Aorta (tissue), 5 donors: ENCODE results near the gene SYT1. TPM values are rescaled to one million over a fixed set of nuclear protein-coding genes. Genes with fewer than 3 reads are reported as not detected.
"Not testable (repeated sequence)": the region's sequence is repeated elsewhere in the genome, so short reads cannot be mapped to it uniquely, and the experiment has no call there.

ENCODE experiments used
- ATAC-seq: fragments of 200-7000 bp; cut with Tn5 transposase; one replicate; pipeline ENCODE4 v1.9.1; 2022; ENCODE audit warnings: moderate library complexity; ENCODE audit not compliant: low FRiP score
- DNase-seq, 2 donors: peaks; one replicate each; pipeline ENCODE4 v3.0.0-alpha.2; 2020
- H3K27ac ChIP-seq, 2 donors: one replicate each; pipeline ENCODE4 v1.5.1; 2013; ENCODE audit warnings: low read length in 2 of 2, mild to moderate bottlenecking in 2 of 2, moderate library complexity in 2 of 2, control low read depth in 1 of 2, inconsistent platforms in 1 of 2, low read depth in 1 of 2
- H3K27me3 ChIP-seq, 2 donors: one replicate each; pipeline ENCODE4 v1.6.1; 2013; ENCODE audit warnings: control low read depth in 1 of 2, low read length in 1 of 2, mild to moderate bottlenecking in 1 of 2, moderate library complexity in 1 of 2; ENCODE audit not compliant: insufficient read depth in 2 of 2, control insufficient read depth in 1 of 2
- H3K36me3 ChIP-seq, 2 donors: one replicate each; pipeline ENCODE4 v1.6.1; 2013; ENCODE audit warnings: control low read depth in 1 of 2, low read length in 1 of 2, mild to moderate bottlenecking in 1 of 2; ENCODE audit not compliant: insufficient read depth in 2 of 2, control insufficient read depth in 1 of 2
- H3K4me1 ChIP-seq, 2 donors: one replicate each; pipeline ENCODE4 v1.6.1; 2013; ENCODE audit warnings: low read length in 2 of 2, control low read depth in 1 of 2, mild to moderate bottlenecking in 1 of 2, moderate library complexity in 1 of 2; ENCODE audit not compliant: insufficient read depth in 2 of 2, control insufficient read depth in 1 of 2
- H3K4me3 ChIP-seq, 2 donors: one replicate each; pipeline ENCODE4 v1.5.1; 2013; ENCODE audit warnings: low read length in 2 of 2, control low read depth in 1 of 2, mild to moderate bottlenecking in 1 of 2
- H3K9me3 ChIP-seq: one replicate; pipeline ENCODE4 v1.6.1; 2013; ENCODE audit warnings: mild to moderate bottlenecking, low read length; ENCODE audit not compliant: control insufficient read depth
- WGBS, 2 donors: extraction: QIAGEN DNeasy Blood & Tissue Kit; methylation state at CpG; one replicate each; pipeline ENCODE4 v1.1.7; 2013; 5-methylcytosine and 5-hydroxymethylcytosine counted together
- intact Hi-C, 2 donors: fragments of 100-400 bp; cut with DNase I; formaldehyde crosslinking; loops; one replicate each; pipeline versions ENCODE4 v1.14.2 to v1.15.0; 2022
- polyA plus RNA-seq, 2 donors: library from polyadenylated mRNA; stranded (reverse); fragments of 200-250 nt; gene quantifications; one replicate each; pipeline ENCODE4 v1.2.3, GENCODE V29; 2013
- total RNA-seq, 2 donors: library from RNA; stranded (reverse); fragmentation: NEBNext Ultra II Directional; extraction: Animal tissue kit (Norgen Biotek cat#: 25700); gene quantifications; one replicate each; pipeline ENCODE4 v1.2.1, GENCODE V29; 2021
- donor health status: healthy with polysubstance abuse.
- donor health status: Bipolar disorder and iron deficiency.
- donor health status: DM: no; HTN: no; CAD: no.
- donor health status: DM: no; HTN: no; CAD: no.
- donor health status: DM: yes; HTN: yes; CAD: no.

Gene SYT1
- total and polyA plus RNA-seq, 4 donors = 0.05 to 1.8 (median 1.5) TPM; not detected in 1

DNA sequence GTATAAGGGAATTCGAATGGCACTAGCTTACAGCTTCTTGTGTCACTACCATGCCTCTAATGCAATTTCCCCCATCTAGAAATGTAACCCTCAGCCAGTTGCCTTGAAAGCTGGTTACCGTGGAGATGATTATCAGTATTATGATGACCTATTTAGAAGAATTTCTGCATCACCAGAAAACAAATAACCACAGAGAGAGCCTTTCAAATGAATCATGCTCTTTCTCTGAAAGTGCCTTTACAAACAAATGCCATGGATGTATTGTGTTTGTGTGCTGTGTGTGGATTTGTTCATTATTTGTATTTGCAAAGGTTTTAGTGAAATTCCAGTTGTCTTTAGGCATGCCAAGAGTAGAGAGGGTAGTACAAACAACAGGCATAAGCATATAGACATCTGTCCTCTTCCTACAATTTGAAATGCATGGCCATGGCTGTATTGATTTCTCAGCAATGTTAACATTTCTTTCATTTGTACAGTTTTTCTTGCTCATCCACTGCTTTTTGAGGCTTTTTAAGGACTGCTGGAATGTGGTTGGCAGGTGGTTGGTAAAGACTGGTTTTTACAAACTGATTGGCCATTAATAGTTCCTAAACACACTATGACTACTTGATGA lies 559.6 kb downstream of the SYT1 start:
- Histone ChIP-seq H3K27me3 (no peaks in the 10 kb centered on the region), H3K9me3 (no peaks in the 10 kb centered on the region), H3K4me1 (peaks cover 3 to 5% of the 10 kb centered on the region in 2 donors), H3K27ac (no peak overlapping the region), H3K4me3 (no peak overlapping the region), H3K36me3 (no peaks in the 10 kb centered on the region)
- no peak for DNase-seq
- 33 to 41% methylated on average over 2 of the region's 2 CpGs for WGBS, 2 donors
- ATAC-seq = peak; percentile 17
- intact Hi-C loops = loop anchor here (5.0 to 10.0 kb wide), 4 partner anchors 263 to 763 kb away; partner anchors contain the start of genes PAWR (in 1 of the 2) and PPP1R12A (in 1 of the 2)

DNA sequence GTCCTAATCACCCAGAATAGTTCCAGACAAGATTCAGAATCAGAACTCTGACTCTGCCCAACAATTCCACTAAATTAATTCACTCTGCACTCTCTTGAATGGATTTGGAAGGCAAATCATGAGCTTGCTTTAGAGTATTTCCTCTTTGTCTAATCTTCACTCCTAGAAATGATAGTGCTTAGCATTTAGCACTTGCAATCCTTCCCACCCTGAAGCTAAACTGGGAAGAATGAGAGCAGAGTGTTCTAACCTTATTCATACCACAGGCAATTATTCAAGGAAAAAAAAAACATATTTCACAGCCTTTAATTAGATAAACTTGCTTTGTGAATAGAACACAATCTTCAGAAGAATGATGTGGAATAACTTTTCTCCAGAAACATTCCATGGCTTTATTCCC lies 561.5 kb downstream of the SYT1 start:
- Histone ChIP-seq H3K27me3 (no peaks in the 10 kb centered on the region), H3K9me3 (no peaks in the 10 kb centered on the region), H3K36me3 (no peaks in the 10 kb centered on the region), H3K4me3 (no peak overlapping the region), H3K27ac (no peak overlapping the region), H3K4me1 (peaks cover 3 to 5% of the 10 kb centered on the region in 2 donors)
- no peak for DNase-seq
- ATAC-seq = no peak
- intact Hi-C loops = loop anchor here in 1 of 2 donors (10.0 kb wide), 1 partner anchor 509 kb away; the partner anchor contains the start of gene PPP1R12A

DNA sequence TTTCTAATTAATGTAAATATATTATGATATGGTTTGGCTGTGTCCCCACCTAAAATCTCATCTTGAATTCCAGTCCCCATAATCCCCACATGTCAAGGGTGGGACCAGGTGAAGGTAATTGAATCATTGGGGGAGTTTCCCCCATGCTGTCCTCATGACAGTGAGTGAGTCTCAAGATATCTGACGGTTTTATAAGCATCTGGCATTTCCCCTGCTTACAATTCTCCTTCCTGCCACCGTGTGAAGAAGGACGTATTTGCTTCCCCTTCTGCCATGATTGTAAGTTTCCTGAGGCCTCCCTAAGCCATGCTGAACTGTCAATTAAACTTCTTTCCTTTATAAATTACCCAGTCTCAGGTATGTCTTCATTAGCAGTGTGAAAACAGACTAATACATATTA lies 562.2 kb downstream of the SYT1 start:
- not testable (repeated sequence) for H3K9me3 ChIP-seq, H3K36me3 ChIP-seq, H3K4me3 ChIP-seq, H3K4me1 ChIP-seq, ATAC-seq, H3K27ac ChIP-seq, DNase-seq, H3K27me3 ChIP-seq
- 77 to 79% methylated on average over 3 of the region's 3 CpGs for WGBS, 2 donors
- intact Hi-C loops = loop anchor here in 1 of 2 donors (10.0 kb wide), 1 partner anchor 508 kb away; the partner anchor contains the start of gene PPP1R12A

DNA sequence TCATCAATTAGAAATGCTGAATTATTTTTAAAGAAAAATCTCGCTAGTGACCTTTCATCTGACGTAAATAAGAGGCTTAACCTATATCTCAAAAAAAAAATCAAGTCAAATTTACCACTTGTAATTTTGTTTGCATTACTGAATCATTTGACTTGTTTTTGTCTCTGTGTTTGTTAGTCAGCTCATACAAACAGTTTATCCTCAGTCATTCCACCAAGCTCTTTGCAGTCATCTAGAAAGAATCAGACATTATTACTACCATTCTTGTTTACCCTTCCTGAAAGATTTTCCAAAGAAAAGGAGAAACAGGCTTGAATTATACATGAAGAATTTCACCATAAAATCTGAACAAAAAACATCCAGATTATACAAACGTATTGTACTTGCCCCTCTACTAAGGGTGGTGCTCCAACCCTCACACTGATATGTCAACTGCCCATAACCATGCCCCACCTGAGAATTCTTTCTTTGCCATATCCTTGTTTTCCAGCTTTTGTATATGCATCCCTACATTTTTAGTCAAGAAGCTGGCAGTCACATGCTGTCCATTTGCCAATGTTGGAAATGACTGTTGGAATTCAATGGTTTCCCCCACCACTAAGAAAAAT lies 569.0 kb downstream of the SYT1 start:
- DNase-seq (no peak), ATAC-seq (no peak)
- 88% methylated on average over 3 of the region's 3 CpGs for WGBS, 2 donors
- H3K4me3 ChIP-seq = no peak overlapping the region
- H3K4me1 ChIP-seq = no peaks in the 10 kb centered on the region
- H3K27ac ChIP-seq = no peak overlapping the region
- H3K9me3 ChIP-seq = no peaks in the 10 kb centered on the region
- no peaks in the 10 kb centered on the region for H3K36me3 ChIP-seq
- no peaks in the 10 kb centered on the region for H3K27me3 ChIP-seq
- intact Hi-C loops = no loop called here

DNA sequence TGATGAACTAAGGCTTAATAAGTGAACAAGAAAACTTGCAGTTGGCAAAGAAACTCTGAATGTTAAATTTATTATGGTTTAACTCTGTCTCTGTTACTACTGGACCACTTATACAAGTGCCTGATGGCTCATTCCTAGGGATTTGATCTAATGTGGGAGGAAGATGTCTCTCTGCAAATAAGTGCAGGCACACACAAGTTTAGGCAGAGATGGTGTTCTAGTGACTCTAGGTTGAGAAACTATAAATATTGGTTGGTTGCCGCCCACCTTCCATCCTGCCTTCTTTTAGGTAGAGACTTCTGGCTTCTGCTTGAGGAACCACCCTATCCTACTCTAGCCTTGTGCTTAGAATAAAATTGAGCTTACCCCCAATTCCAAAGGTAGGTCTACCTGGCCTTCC lies 570.0 kb downstream of the SYT1 start:
- no peak for ATAC-seq
- Histone ChIP-seq H3K27ac (no peak overlapping the region), H3K4me1 (no peaks in the 10 kb centered on the region), H3K36me3 (no peaks in the 10 kb centered on the region), H3K9me3 (no peaks in the 10 kb centered on the region), H3K4me3 (no peak overlapping the region), H3K27me3 (no peaks in the 10 kb centered on the region)
- no peak for DNase-seq
- intact Hi-C loops = no loop called here
- 97 to 100% methylated on average over 1 of the region's 1 CpG for WGBS, 2 donors

DNA sequence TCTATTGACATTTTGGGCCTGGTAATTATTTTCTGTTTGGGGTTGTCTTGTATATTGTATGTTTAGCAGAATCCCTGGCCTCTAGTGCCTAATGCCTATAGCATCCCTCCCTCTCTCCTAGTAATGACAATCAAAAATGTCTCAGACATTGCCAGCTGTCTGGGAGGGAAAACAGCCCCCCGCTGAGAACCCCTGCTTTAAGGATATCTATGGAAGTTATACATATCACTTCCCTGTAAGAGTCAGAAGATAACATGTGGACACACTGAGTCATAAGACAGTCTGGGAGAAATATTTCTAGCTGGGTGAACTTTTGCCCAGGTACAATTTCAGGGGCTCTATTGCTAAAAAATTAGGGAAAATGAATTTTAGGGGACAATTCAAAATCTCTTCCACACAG lies 571.2 kb downstream of the SYT1 start:
- no peak for DNase-seq
- no peak for ATAC-seq
- H3K27ac ChIP-seq = no peak overlapping the region

DNA sequence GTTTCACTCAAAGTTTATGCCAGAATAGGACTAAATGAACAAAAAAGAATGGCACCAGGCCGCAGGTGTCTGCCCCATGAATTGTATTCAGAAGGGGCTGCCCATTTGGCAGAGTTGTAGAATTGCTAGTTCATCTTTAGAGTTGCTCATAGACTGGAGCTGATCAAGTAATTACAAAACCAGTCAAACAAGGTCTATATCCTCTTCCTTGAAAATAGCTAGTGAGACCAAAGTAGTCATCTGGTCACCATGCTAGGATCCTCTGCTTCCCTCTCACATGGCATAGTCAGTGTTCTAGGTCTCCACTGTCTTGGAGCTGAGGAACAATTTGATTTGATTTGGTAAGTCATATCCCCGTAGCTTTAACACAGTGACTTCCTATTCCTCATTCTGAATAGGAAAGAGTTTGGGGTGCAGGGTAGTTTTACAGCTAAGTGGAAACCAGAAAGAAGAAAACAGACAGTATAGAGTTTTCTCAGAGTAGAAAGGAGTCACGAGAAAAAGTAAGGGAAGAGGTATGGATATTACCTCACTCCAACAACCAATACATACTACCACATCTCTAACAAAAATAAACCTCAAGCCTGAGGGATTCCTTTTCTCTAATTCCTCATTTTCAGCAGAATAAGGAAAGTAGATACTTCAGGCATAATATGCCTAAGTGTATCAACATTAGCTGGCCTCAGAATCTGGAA lies 574.1 kb downstream of the SYT1 start:
- ATAC-seq = no peak
- H3K27ac ChIP-seq = no peak overlapping the region
- WGBS, 2 donors = 90 to 91% methylated on average over 3 of the region's 3 CpGs
- H3K4me3 ChIP-seq = no peak overlapping the region
- no peak for DNase-seq
- intact Hi-C loops = no loop called here
- H3K9me3 ChIP-seq = no peaks in the 10 kb centered on the region
- H3K27me3 ChIP-seq = no peaks in the 10 kb centered on the region
- no peaks in the 10 kb centered on the region for H3K36me3 ChIP-seq
- peaks cover 0 to 2% of the 10 kb centered on the region in 2 donors for H3K4me1 ChIP-seq

More for the DNA sequence above, 571.2 kb downstream of the SYT1 start:
- Histone ChIP-seq H3K4me3 (no peak overlapping the region), H3K4me1 (no peaks in the 10 kb centered on the region), H3K36me3 (no peaks in the 10 kb centered on the region), H3K9me3 (no peaks in the 10 kb centered on the region), H3K27me3 (no peaks in the 10 kb centered on the region)
- 96 to 97% methylated on average over 1 of the region's 1 CpG for WGBS, 2 donors
- intact Hi-C loops = no loop called here

DNA sequence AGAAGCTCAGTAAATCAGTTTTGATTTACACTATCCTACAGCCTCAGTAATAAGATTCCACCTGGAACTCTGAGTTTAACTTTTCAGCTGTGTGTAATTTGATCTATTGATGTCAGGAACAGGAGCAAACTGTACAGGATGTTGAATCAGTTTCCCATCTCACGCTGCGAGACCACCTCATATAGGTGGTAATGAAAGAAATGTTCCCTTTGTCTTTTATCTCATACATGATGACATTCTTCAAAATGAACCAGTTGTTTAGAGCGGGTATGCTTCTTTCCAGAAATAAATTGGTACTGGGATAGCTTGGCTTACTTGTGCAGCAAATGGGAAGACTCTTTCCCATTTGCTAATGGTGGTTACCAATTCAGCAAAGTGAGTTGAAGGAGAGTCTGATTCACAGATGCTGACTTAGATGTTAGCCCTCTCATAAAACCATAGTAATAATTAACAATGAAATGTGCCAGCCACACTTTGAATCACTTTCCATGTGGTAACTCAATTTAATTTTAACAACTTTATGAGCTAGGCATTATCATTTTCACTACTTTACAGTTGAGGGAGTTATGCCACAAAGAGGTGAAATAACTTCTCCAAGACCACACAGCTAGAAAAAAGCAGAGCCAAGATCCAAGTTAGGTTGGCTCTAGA lies 574.7 kb downstream of the SYT1 start:
- H3K4me3 ChIP-seq = no peak overlapping the region
- DNase-seq = no peak
- no peaks in the 10 kb centered on the region for H3K27me3 ChIP-seq
- intact Hi-C loops = no loop called here
- WGBS, 2 donors = 93 to 96% methylated on average over 3 of the region's 3 CpGs
- H3K9me3 ChIP-seq = no peaks in the 10 kb centered on the region
- no peak for ATAC-seq
- H3K27ac ChIP-seq = no peak overlapping the region
- no peaks in the 10 kb centered on the region for H3K36me3 ChIP-seq
- peaks cover 0 to 2% of the 10 kb centered on the region in 2 donors for H3K4me1 ChIP-seq
